ENCODE results near the gene PHKG1. TPM values are rescaled to one million over a fixed set of nuclear protein-coding genes. Genes with fewer than 3 reads are reported as not detected.
"Not testable (repeated sequence)": the region's sequence is repeated elsewhere in the genome, so short reads cannot be mapped to it uniquely, and the experiment has no call there.

The PHKG1 gene
- 1 to 10 TPM; 1.6 to 4.3 (median 2.7) TPM for polyA plus RNA-seq (ENCODE audit: insufficient read depth in 1 of 5, insufficient read length in 5 of 5, low replicate concordance in 1 of 5)
- long read RNA-seq, donor 1, result 0 reads
- long read RNA-seq, donor 2, result 0 reads
- long read RNA-seq, donor 3, result 0 reads
- long read RNA-seq, donor 4, result 0 reads
- long read RNA-seq, donor 5, partial matches to known transcripts, result 132 of 141 reads
- long read RNA-seq, donor 5, other reads (novel, unspliced or antisense), result 9 of 141 reads
- long read RNA-seq, donor 6, result 0 reads
- long read RNA-seq, donor 7, result 0 reads
- long read RNA-seq, donor 8, result 0 reads

GRCh38 chr7:56092789-56093531 is at the start of gene PHKG1:
TSS of gene PHKG1 (minus strand) at chr7:56092952. CDS start at chr7:56088941, 4,011 bp downstream.
- DNase-seq, result peak; percentile 89 to 92

GRCh38 chr7:56131062-56131461 is 38.3 kb upstream of the PHKG1 start:
- not testable (repeated sequence) for DNase-seq

- no peak for DNase-seq
These were observed 34.7 kb upstream of the PHKG1 start for GRCh38 chr7:56127241-56127975.

- no peak for DNase-seq
These were observed 33.1 kb upstream of the PHKG1 start for GRCh38 chr7:56125831-56126230.

- no peak for DNase-seq
These were observed 32.2 kb upstream of the PHKG1 start for GRCh38 chr7:56124981-56125380.

GRCh38 chr7:56121440-56121839 is 28.7 kb upstream of the PHKG1 start:
- DNase-seq, result no peak

- DNase-seq, result peak in 1 of 2 donors; percentile 34
These were observed 23.2 kb upstream of the PHKG1 start, which contains the start of gene NUPR2 for GRCh38 chr7:56115852-56116538. TSS of gene NUPR2 (minus strand) at chr7:56116417. CDS start at chr7:56116314, 103 bp downstream.

GRCh38 chr7:56112244-56112643 is 19.5 kb upstream of the PHKG1 start:
- not testable (repeated sequence) for DNase-seq

GRCh38 chr7:56110611-56111010 is 17.9 kb upstream of the PHKG1 start:
- no peak for DNase-seq

GRCh38 chr7:56107954-56108258 is 15.2 kb upstream of the PHKG1 start:
- DNase-seq, result no peak

- peak; percentile 95 to 97 for DNase-seq
These were observed 13.6 kb upstream of the PHKG1 start, which contains the start of gene CHCHD2 for GRCh38 chr7:56106108-56107073. TSS of gene CHCHD2 (minus strand) at chr7:56106476. CDS start at chr7:56106413, 63 bp downstream.

- DNase-seq, result no peak
These were observed 12.8 kb upstream of the PHKG1 start for GRCh38 chr7:56105508-56105907.

GRCh38 chr7:56104138-56104537 is 11.4 kb upstream of the PHKG1 start:
- DNase-seq, result not testable (repeated sequence)

- DNase-seq, result no peak
These were observed 6.9 kb upstream of the PHKG1 start for GRCh38 chr7:56099653-56100052.

- not testable (repeated sequence) for DNase-seq
These were observed 5.6 kb upstream of the PHKG1 start for GRCh38 chr7:56098187-56099008.

- DNase-seq, result no peak
These were observed 4.9 kb upstream of the PHKG1 start for GRCh38 chr7:56097700-56098099.

- not testable (repeated sequence) for DNase-seq
These were observed 364 bp downstream of the PHKG1 start for GRCh38 chr7:56092388-56092787.

GRCh38 chr7:56091591-56091990 is 1.2 kb downstream of the PHKG1 start:
- DNase-seq, result no peak

GRCh38 chr7:56087445-56087844 is 5.3 kb downstream of the PHKG1 start:
- no peak for DNase-seq

- DNase-seq, result no peak
These were observed 6.0 kb downstream of the PHKG1 start for GRCh38 chr7:56086761-56087160.

Data from right lung (tissue), 10 donors.